ENCODE data around the gene PLXNA1. TPM values are rescaled to one million over a fixed set of nuclear protein-coding genes. Genes with fewer than 3 reads are reported as not detected.

Gene PLXNA1
- total RNA-seq, 1 experiment from 2014 or later, result 30.3 TPM

DNA sequence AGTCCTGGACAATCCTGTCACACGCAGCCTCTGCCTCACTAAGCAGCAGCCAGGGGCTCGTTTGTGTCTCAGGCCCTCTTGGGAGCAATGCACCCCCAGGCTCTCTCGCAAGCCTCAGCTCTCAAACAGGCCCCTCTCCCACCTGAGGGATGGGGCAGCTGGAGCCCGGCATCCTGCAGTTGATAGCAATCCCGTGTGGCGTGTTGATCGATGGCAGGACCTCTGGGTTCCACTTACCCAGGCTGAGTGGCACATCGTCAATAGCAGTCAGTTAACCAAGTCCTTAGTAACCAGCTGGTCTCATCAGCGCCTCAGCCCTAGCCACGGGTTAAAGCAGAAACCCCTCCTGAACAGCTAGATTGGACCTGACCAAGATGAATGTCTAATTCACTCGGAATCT lies 36.5 kb upstream of the PLXNA1 start:
- TF ChIP-seq CEBPB (IDR thresholded peaks at IDR 0.05; ENCODE audit: low read depth) (no peak), SRF (IDR thresholded peaks at IDR 0.05; ENCODE audit: low read depth) (no peak), CBX3 (IDR thresholded peaks at IDR 0.05; ENCODE audit: low read depth) (no peak), RAD21 (IDR thresholded peaks at IDR 0.05; ENCODE audit: low read depth) (no peak), TCF7L2 (IDR thresholded peaks at IDR 0.05; ENCODE audit: borderline replicate concordance, extremely low read depth, insufficient read depth, insufficient read length) (no peak), ELF1 (IDR thresholded peaks at IDR 0.05; ENCODE audit: borderline replicate concordance, low read depth) (no peak), POLR2AphosphoS5 (IDR thresholded peaks at IDR 0.05; ENCODE audit: low read depth, low read length) (no peak), EZH2 (IDR thresholded peaks at IDR 0.05) (no peak), EZH2phosphoT487 (IDR thresholded peaks at IDR 0.05; ENCODE audit: borderline replicate concordance) (no peak), ZFX (IDR thresholded peaks at IDR 0.05) (no peak), EGR1 (IDR thresholded peaks at IDR 0.05; ENCODE audit: low read depth) (no peak), SP1 (IDR thresholded peaks at IDR 0.05; ENCODE audit: low read depth) (no peak), SIN3A (IDR thresholded peaks at IDR 0.05; ENCODE audit: low read depth) (no peak), POLR2A (IDR thresholded peaks at IDR 0.05; ENCODE audit: borderline replicate concordance, extremely low read depth, insufficient read depth, insufficient read length) (no peak), FOSL1 (IDR thresholded peaks at IDR 0.05; ENCODE audit: low read depth) (no peak), ZNF274 (IDR thresholded peaks at IDR 0.05; ENCODE audit: low read depth, low read length) (no peak)
- TF ChIP-seq, protein P1, sequence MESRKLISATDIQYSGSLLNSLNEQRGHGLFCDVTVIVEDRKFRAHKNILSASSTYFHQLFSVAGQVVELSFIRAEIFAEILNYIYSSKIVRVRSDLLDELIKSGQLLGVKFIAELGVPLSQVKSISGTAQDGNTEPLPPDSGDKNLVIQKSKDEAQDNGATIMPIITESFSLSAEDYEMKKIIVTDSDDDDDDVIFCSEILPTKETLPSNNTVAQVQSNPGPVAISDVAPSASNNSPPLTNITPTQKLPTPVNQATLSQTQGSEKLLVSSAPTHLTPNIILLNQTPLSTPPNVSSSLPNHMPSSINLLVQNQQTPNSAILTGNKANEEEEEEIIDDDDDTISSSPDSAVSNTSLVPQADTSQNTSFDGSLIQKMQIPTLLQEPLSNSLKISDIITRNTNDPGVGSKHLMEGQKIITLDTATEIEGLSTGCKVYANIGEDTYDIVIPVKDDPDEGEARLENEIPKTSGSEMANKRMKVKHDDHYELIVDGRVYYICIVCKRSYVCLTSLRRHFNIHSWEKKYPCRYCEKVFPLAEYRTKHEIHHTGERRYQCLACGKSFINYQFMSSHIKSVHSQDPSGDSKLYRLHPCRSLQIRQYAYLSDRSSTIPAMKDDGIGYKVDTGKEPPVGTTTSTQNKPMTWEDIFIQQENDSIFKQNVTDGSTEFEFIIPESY (IDR thresholded peaks at IDR 0.05; ENCODE audit: extremely low read depth, insufficient replicate concordance, low read length), result no peak
- TF ChIP-seq, protein P2, sequence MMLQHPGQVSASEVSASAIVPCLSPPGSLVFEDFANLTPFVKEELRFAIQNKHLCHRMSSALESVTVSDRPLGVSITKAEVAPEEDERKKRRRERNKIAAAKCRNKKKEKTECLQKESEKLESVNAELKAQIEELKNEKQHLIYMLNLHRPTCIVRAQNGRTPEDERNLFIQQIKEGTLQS (IDR thresholded peaks at IDR 0.05), result no peak
- TF ChIP-seq, protein P3, sequence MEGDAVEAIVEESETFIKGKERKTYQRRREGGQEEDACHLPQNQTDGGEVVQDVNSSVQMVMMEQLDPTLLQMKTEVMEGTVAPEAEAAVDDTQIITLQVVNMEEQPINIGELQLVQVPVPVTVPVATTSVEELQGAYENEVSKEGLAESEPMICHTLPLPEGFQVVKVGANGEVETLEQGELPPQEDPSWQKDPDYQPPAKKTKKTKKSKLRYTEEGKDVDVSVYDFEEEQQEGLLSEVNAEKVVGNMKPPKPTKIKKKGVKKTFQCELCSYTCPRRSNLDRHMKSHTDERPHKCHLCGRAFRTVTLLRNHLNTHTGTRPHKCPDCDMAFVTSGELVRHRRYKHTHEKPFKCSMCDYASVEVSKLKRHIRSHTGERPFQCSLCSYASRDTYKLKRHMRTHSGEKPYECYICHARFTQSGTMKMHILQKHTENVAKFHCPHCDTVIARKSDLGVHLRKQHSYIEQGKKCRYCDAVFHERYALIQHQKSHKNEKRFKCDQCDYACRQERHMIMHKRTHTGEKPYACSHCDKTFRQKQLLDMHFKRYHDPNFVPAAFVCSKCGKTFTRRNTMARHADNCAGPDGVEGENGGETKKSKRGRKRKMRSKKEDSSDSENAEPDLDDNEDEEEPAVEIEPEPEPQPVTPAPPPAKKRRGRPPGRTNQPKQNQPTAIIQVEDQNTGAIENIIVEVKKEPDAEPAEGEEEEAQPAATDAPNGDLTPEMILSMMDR (IDR thresholded peaks at IDR 0.05 in 2 of 3, conservative IDR thresholded peaks at IDR 0.05 in 1 of 3; ENCODE audit: borderline replicate concordance in 1 of 3, insufficient read depth in 1 of 3, low read depth in 2 of 3, low read length in 2 of 3), result no peak
- TF ChIP-seq, protein P4, sequence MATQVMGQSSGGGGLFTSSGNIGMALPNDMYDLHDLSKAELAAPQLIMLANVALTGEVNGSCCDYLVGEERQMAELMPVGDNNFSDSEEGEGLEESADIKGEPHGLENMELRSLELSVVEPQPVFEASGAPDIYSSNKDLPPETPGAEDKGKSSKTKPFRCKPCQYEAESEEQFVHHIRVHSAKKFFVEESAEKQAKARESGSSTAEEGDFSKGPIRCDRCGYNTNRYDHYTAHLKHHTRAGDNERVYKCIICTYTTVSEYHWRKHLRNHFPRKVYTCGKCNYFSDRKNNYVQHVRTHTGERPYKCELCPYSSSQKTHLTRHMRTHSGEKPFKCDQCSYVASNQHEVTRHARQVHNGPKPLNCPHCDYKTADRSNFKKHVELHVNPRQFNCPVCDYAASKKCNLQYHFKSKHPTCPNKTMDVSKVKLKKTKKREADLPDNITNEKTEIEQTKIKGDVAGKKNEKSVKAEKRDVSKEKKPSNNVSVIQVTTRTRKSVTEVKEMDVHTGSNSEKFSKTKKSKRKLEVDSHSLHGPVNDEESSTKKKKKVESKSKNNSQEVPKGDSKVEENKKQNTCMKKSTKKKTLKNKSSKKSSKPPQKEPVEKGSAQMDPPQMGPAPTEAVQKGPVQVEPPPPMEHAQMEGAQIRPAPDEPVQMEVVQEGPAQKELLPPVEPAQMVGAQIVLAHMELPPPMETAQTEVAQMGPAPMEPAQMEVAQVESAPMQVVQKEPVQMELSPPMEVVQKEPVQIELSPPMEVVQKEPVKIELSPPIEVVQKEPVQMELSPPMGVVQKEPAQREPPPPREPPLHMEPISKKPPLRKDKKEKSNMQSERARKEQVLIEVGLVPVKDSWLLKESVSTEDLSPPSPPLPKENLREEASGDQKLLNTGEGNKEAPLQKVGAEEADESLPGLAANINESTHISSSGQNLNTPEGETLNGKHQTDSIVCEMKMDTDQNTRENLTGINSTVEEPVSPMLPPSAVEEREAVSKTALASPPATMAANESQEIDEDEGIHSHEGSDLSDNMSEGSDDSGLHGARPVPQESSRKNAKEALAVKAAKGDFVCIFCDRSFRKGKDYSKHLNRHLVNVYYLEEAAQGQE (IDR thresholded peaks at IDR 0.05; ENCODE audit: low read depth), result no peak
- Histone ChIP-seq H3K27ac (ENCODE audit: low read depth, low read length) (no peak overlapping the region), H3K79me2 (ENCODE audit: insufficient read depth, low read length) (no peaks in the 10 kb centered on the region), H4K20me1 (ENCODE audit: insufficient read depth) (no peaks in the 10 kb centered on the region), H3K27me3 (ENCODE audit: insufficient read depth, low read length) (no peaks in the 10 kb centered on the region), H3K4me3 (replicated peaks in 1 of 2; ENCODE audit: low read depth in 1 of 2, low read length in 2 of 2) (no peak overlapping the region), H3K4me2 (ENCODE audit: low read length) (no peak overlapping the region), H3K9ac (ENCODE audit: low read length) (no peak overlapping the region), H3K4me1 (ENCODE audit: control insufficient read depth in 1 of 2, insufficient read depth in 2 of 2, low read length in 2 of 2) (no peaks in the 10 kb centered on the region), H2AFZ (ENCODE audit: low read depth, low read length, poor library complexity, severe bottlenecking) (no peak overlapping the region), H3K36me3 (ENCODE audit: control insufficient read depth in 1 of 2, insufficient read depth in 2 of 2, low read length in 2 of 2) (no peaks in the 10 kb centered on the region), H3K9me3 (ENCODE audit: control insufficient read depth in 1 of 2, insufficient read depth in 1 of 2, low read depth in 1 of 2, low read length in 2 of 2) (no peaks in the 10 kb centered on the region), H3K9me2 (ENCODE audit: insufficient read depth) (no peaks in the 10 kb centered on the region)
- CTCF ChIA-PET, result no interaction called here
- ATAC-seq (no peak), DNase-seq (ENCODE audit: low read depth, low spot score) (no peak)
- no TSS peak for BruUV-seq (replicated peaks)
- RAD21 ChIA-PET (ENCODE audit: low non-redundant PET in 1 of 2, low total read pairs in 2 of 2, uncharacterized antibody in 2 of 2, unreplicated experiment in 2 of 2), result no interaction called here
- POLR2A ChIA-PET, result no interaction called here
- intact Hi-C loops (cut with micrococcal nuclease), result no loop called here
